ENCODE data around the gene SMC5. TPM values are rescaled to one million over a fixed set of nuclear protein-coding genes. Genes with fewer than 3 reads are reported as not detected.

Gene SMC5
- total RNA-seq, 1 donor from 2014 or later, result 11.0 TPM

- TF ChIP-seq CTCF (IDR thresholded peaks at IDR 0.05; ENCODE audit: borderline replicate concordance), result no peak
- H3K27ac ChIP-seq (replicated peaks), result peak overlapping the region; percentile 95
- intact Hi-C loops (cut with micrococcal nuclease), result no loop called here
- peaks cover 11% of the 10 kb centered on the region for H3K36me3 ChIP-seq
- no peaks in the 10 kb centered on the region for H3K9me3 ChIP-seq (replicated peaks)
- DNase-seq, result no peak
- H3K4me3 ChIP-seq, result peak overlapping the region; percentile 84
- peaks cover 72% of the 10 kb centered on the region for H3K4me1 ChIP-seq
- no peaks in the 10 kb centered on the region for H3K27me3 ChIP-seq (ENCODE audit: low read depth)
Observed at GRCh38 chr9:70259512-70259802, 679 bp downstream of the SMC5 start.

- no peak for DNase-seq
- no peak overlapping the region for H3K27ac ChIP-seq (replicated peaks)
- no peaks in the 10 kb centered on the region for H3K27me3 ChIP-seq (ENCODE audit: low read depth)
- peaks cover 17% of the 10 kb centered on the region for H3K36me3 ChIP-seq
- H3K4me3 ChIP-seq, result peak overlapping the region; percentile 84
- no peaks in the 10 kb centered on the region for H3K9me3 ChIP-seq (replicated peaks)
- H3K4me1 ChIP-seq, result peaks cover 77% of the 10 kb centered on the region
- intact Hi-C loops (cut with micrococcal nuclease), result no loop called here
- no peak for TF ChIP-seq CTCF (IDR thresholded peaks at IDR 0.05; ENCODE audit: borderline replicate concordance)
Observed at GRCh38 chr9:70260007-70260443, 1.2 kb downstream of the SMC5 start.

GRCh38 chr9:70260606-70261005, 1.8 kb downstream of the SMC5 start:
- H3K36me3 ChIP-seq, result peaks cover 23% of the 10 kb centered on the region
- H3K4me3 ChIP-seq, result peak overlapping the region; percentile 84
- H3K27ac ChIP-seq (replicated peaks), result peak overlapping the region; percentile 7
- intact Hi-C loops (cut with micrococcal nuclease), result no loop called here
- peaks cover 80% of the 10 kb centered on the region for H3K4me1 ChIP-seq
- no peak for TF ChIP-seq CTCF (IDR thresholded peaks at IDR 0.05; ENCODE audit: borderline replicate concordance)
- H3K27me3 ChIP-seq (ENCODE audit: low read depth), result no peaks in the 10 kb centered on the region
- no peak for DNase-seq
- no peaks in the 10 kb centered on the region for H3K9me3 ChIP-seq (replicated peaks)

- intact Hi-C loops (cut with micrococcal nuclease), result no loop called here
- no peak for TF ChIP-seq CTCF (IDR thresholded peaks at IDR 0.05; ENCODE audit: borderline replicate concordance)
- H3K36me3 ChIP-seq, result peaks cover 30% of the 10 kb centered on the region
- no peaks in the 10 kb centered on the region for H3K9me3 ChIP-seq (replicated peaks)
- DNase-seq, result no peak
- H3K27ac ChIP-seq (replicated peaks), result peak overlapping the region; percentile 7
- peaks cover 82% of the 10 kb centered on the region for H3K4me1 ChIP-seq
- H3K4me3 ChIP-seq, result peak overlapping the region; percentile 84
- no peaks in the 10 kb centered on the region for H3K27me3 ChIP-seq (ENCODE audit: low read depth)
Observed at GRCh38 chr9:70261131-70261870, 2.5 kb downstream of the SMC5 start.

- Histone ChIP-seq H3K4me1 (peaks cover 81% of the 10 kb centered on the region), H3K36me3 (peaks cover 35% of the 10 kb centered on the region), H3K4me3 (no peak overlapping the region), H3K9me3 (replicated peaks) (no peaks in the 10 kb centered on the region), H3K27me3 (ENCODE audit: low read depth) (no peaks in the 10 kb centered on the region), H3K27ac (replicated peaks) (peak overlapping the region; percentile 59)
- TF ChIP-seq CTCF (IDR thresholded peaks at IDR 0.05; ENCODE audit: borderline replicate concordance), result no peak
- DNase-seq, result no peak
- intact Hi-C loops (cut with micrococcal nuclease), result no loop called here
Observed at GRCh38 chr9:70262366-70262765, 3.6 kb downstream of the SMC5 start.

Measured in left ventricle myocardium inferior (tissue), 1 donor.